ENCODE data around the gene BRINP1. TPM values are rescaled to one million over a fixed set of nuclear protein-coding genes. Genes with fewer than 3 reads are reported as not detected.

Gene BRINP1
- total RNA-seq, 1 donor from 2014 or later, result 0.96 TPM

GRCh38 chr9:119264165-119264564 is 105.1 kb downstream of the BRINP1 start:
- no peak overlapping the region for H3K4me3 Mint-ChIP-seq
- no peaks in the 10 kb centered on the region for H3K27me3 Mint-ChIP-seq (ENCODE audit: low read depth)
- H3K9me3 Mint-ChIP-seq, result no peaks in the 10 kb centered on the region
- no peak for DNase-seq (ENCODE audit: low read depth, low spot score)
- no peak for TF ChIP-seq CTCF (conservative IDR thresholded peaks at IDR 0.05)
- H3K36me3 Mint-ChIP-seq (ENCODE audit: low read depth), result no peaks in the 10 kb centered on the region
- H3K27ac Mint-ChIP-seq (ENCODE audit: unreplicated experiment), result no peak overlapping the region
- no peaks in the 10 kb centered on the region for H3K4me1 Mint-ChIP-seq

- no peak for DNase-seq (ENCODE audit: low read depth, low spot score)
- Mint-ChIP-seq H3K4me3 (no peak overlapping the region), H3K9me3 (no peaks in the 10 kb centered on the region), H3K27me3 (ENCODE audit: low read depth) (peaks cover 2% of the 10 kb centered on the region), H3K27ac (ENCODE audit: unreplicated experiment) (no peak overlapping the region), H3K4me1 (no peaks in the 10 kb centered on the region), H3K36me3 (ENCODE audit: low read depth) (no peaks in the 10 kb centered on the region)
- TF ChIP-seq CTCF (conservative IDR thresholded peaks at IDR 0.05), result no peak
Measured at GRCh38 chr9:119257592-119257991, 111.6 kb downstream of the BRINP1 start.

- no peaks in the 10 kb centered on the region for H3K36me3 Mint-ChIP-seq (ENCODE audit: low read depth)
- no peaks in the 10 kb centered on the region for H3K4me1 Mint-ChIP-seq
- no peaks in the 10 kb centered on the region for H3K9me3 Mint-ChIP-seq
- no peak for DNase-seq (ENCODE audit: low read depth, low spot score)
- H3K27ac Mint-ChIP-seq (ENCODE audit: unreplicated experiment), result no peak overlapping the region
- peaks cover 7% of the 10 kb centered on the region for H3K27me3 Mint-ChIP-seq (ENCODE audit: low read depth)
- no peak overlapping the region for H3K4me3 Mint-ChIP-seq
- TF ChIP-seq CTCF (conservative IDR thresholded peaks at IDR 0.05), result no peak
Measured at GRCh38 chr9:119255116-119255515, 114.1 kb downstream of the BRINP1 start.

GRCh38 chr9:119252671-119253299 is 116.5 kb downstream of the BRINP1 start:
- H3K27ac Mint-ChIP-seq (ENCODE audit: unreplicated experiment), result no peak overlapping the region
- DNase-seq (ENCODE audit: low read depth, low spot score), result no peak
- no peak overlapping the region for H3K4me3 Mint-ChIP-seq
- TF ChIP-seq CTCF (conservative IDR thresholded peaks at IDR 0.05), result no peak
- peaks cover 11% of the 10 kb centered on the region for H3K27me3 Mint-ChIP-seq (ENCODE audit: low read depth)
- no peaks in the 10 kb centered on the region for H3K36me3 Mint-ChIP-seq (ENCODE audit: low read depth)
- H3K4me1 Mint-ChIP-seq, result no peaks in the 10 kb centered on the region
- no peaks in the 10 kb centered on the region for H3K9me3 Mint-ChIP-seq

- H3K9me3 Mint-ChIP-seq, result no peaks in the 10 kb centered on the region
- peaks cover 12% of the 10 kb centered on the region for H3K27me3 Mint-ChIP-seq (ENCODE audit: low read depth)
- TF ChIP-seq CTCF (conservative IDR thresholded peaks at IDR 0.05), result no peak
- H3K36me3 Mint-ChIP-seq (ENCODE audit: low read depth), result no peaks in the 10 kb centered on the region
- no peak for DNase-seq (ENCODE audit: low read depth, low spot score)
- no peak overlapping the region for H3K4me3 Mint-ChIP-seq
- H3K27ac Mint-ChIP-seq (ENCODE audit: unreplicated experiment), result no peak overlapping the region
- no peaks in the 10 kb centered on the region for H3K4me1 Mint-ChIP-seq
Measured at GRCh38 chr9:119251936-119252335, 117.3 kb downstream of the BRINP1 start.
